Esophagus squamous epithelium (tissue), 5 donors: Measurements from ENCODE around the gene MUC5AC. TPM values are rescaled to one million over a fixed set of nuclear protein-coding genes. Genes with fewer than 3 reads are reported as not detected.

Experiments used
- DNase-seq: peaks from one replicate; lab custom pipeline; 2025; lab: John Stamatoyannopoulos, UW
- H3K27ac ChIP-seq, 4 donors: fragments of 200-600 bp; sonication (generic); one replicate each; pipeline ENCODE4 v1.5.1; 2016 to 2019; ENCODE audit warnings: mild to moderate bottlenecking in 1 of 4
- H3K27me3 ChIP-seq, 4 donors: fragments of 200-600 bp; sonication (generic); 1 replicate in 3 of 4; 2 replicates in 1 of 4; pipeline versions ENCODE4 v1.5.1 to v1.6.0; 2017 to 2021; ENCODE audit warnings: antibody characterized with exemption in 1 of 4
- H3K36me3 ChIP-seq, 3 donors: fragments of 200-600 bp; sonication (generic); one replicate each; pipeline ENCODE4 v1.5.1; 2016 to 2019
- H3K4me1 ChIP-seq, 3 donors: fragments of 200-600 bp; sonication (generic); one replicate each; pipeline ENCODE4 v1.5.1; 2017 to 2019
- H3K4me3 ChIP-seq, 4 donors: fragments of 200-600 bp; sonication (generic); 1 replicate in 3 of 4; 2 replicates in 1 of 4; pipeline ENCODE4 v1.5.1; 2016 to 2019; ENCODE audit warnings: mild to moderate bottlenecking in 2 of 4, moderate library complexity in 1 of 4
- H3K9me3 ChIP-seq, 3 donors: fragments of 200-600 bp; sonication (generic); one replicate each; pipeline ENCODE4 v1.5.1; 2016 to 2019
- CTCF ChIP-seq, 6 experiments: fragments of 450-650 bp in 4 of 6; fragments of 200-600 bp in 2 of 6; sonication (generic) in 2 of 6; IDR thresholded peaks; one replicate each; pipeline ENCODE4 v1.5.1; 2016 to 2019; ENCODE audit warnings: antibody characterized with exemption in 6 of 6, mild to moderate bottlenecking in 4 of 6, moderate library complexity in 4 of 6
- POLR2A ChIP-seq, 4 donors: fragments of 450-650 bp; IDR thresholded peaks; one replicate each; pipeline ENCODE4 v1.6.1; 2017; ENCODE audit warnings: antibody characterized with exemption in 4 of 4, mild to moderate bottlenecking in 4 of 4, moderate library complexity in 3 of 4
- WGBS, 2 donors: methylation state at CpG; one replicate each; pipeline ENCODE4 v1.1.5; 2018; 5-methylcytosine and 5-hydroxymethylcytosine counted together
- intact Hi-C: fragments of 100-400 bp; cut with DNase I; formaldehyde crosslinking; loops from one replicate; pipeline ENCODE4 v1.15.0; 2022
- total RNA-seq, 4 donors: library from RNA; depleted of rRNA; stranded (reverse); fragments of >200 nt; gene quantifications; one replicate each; pipeline ENCODE4 v1.1.0, GENCODE V29; 2016
- donor health status: DM: yes; HTN: yes; CAD: no.

The MUC5AC gene
- total RNA-seq, 4 donors from 2014 or later, result under 0.01 to 1.5 TPM; not detected in 2

- WGBS, 2 donors, result no CpG with 5 or more reads among the region's 21 CpGs
- H3K4me1 ChIP-seq, result peaks cover 0 to 28% (median 0%) of the 10 kb centered on the region in 3 donors
- intact Hi-C loops, result no loop called here
- no peaks in the 10 kb centered on the region for H3K36me3 ChIP-seq
- H3K27ac ChIP-seq, result peak overlapping the region in 2 of 4 donors; percentile 10 to 21
- TF ChIP-seq CTCF (IDR thresholded peaks at IDR 0.05) (peak in 1 of 6 experiments; percentile 9), POLR2A (IDR thresholded peaks at IDR 0.05) (no peak)
- no peak for DNase-seq
- H3K27me3 ChIP-seq, result peaks cover 0 to 56% (median 0%) of the 10 kb centered on the region in 4 donors
- H3K4me3 ChIP-seq, result no peak overlapping the region
- H3K9me3 ChIP-seq, result no peaks in the 10 kb centered on the region
Observed at GRCh38 chr11:1233351-1234053, 75.7 kb downstream of the MUC5AC start.

- Histone ChIP-seq H3K9me3 (no peaks in the 10 kb centered on the region), H3K27me3 (peaks cover 0 to 52% (median 0%) of the 10 kb centered on the region in 4 donors), H3K4me3 (no peak overlapping the region), H3K4me1 (peaks cover 0 to 30% (median 0%) of the 10 kb centered on the region in 3 donors), H3K27ac (no peak overlapping the region), H3K36me3 (no peaks in the 10 kb centered on the region)
- intact Hi-C loops, result no loop called here
- WGBS, 2 donors, result 78% methylated on average over 4 of the region's 22 CpGs; no CpG with 5 or more reads in 1 of the 2 donors
- DNase-seq, result no peak
- no peak for TF ChIP-seq CTCF (IDR thresholded peaks at IDR 0.05)
- no peak for TF ChIP-seq POLR2A (IDR thresholded peaks at IDR 0.05)
Observed at GRCh38 chr11:1234054-1234720, 76.4 kb downstream of the MUC5AC start.

- Histone ChIP-seq H3K4me1 (peaks cover 0 to 26% (median 0%) of the 10 kb centered on the region in 3 donors), H3K27me3 (peaks cover 0 to 46% (median 0%) of the 10 kb centered on the region in 4 donors), H3K27ac (no peak overlapping the region), H3K9me3 (no peaks in the 10 kb centered on the region), H3K4me3 (no peak overlapping the region), H3K36me3 (no peaks in the 10 kb centered on the region)
- no peak for DNase-seq
- intact Hi-C loops, result no loop called here
- TF ChIP-seq POLR2A (IDR thresholded peaks at IDR 0.05), result no peak
- WGBS, 2 donors, result 82% methylated on average over 14 of the region's 23 CpGs; no CpG with 5 or more reads in 1 of the 2 donors
Observed at GRCh38 chr11:1234771-1235305, 77.1 kb downstream of the MUC5AC start.

GRCh38 chr11:1235306-1235900 is 77.7 kb downstream of the MUC5AC start:
- TF ChIP-seq POLR2A (IDR thresholded peaks at IDR 0.05) (no peak), CTCF (IDR thresholded peaks at IDR 0.05) (no peak)
- intact Hi-C loops, result no loop called here
- H3K27ac ChIP-seq, result no peak overlapping the region
- H3K4me3 ChIP-seq, result no peak overlapping the region
- no peaks in the 10 kb centered on the region for H3K9me3 ChIP-seq
- WGBS, 2 donors, result 50 to 54% methylated on average over 8 to 12 of the region's 23 CpGs
- H3K27me3 ChIP-seq, result peaks cover 0 to 41% (median 0%) of the 10 kb centered on the region in 4 donors
- H3K36me3 ChIP-seq, result no peaks in the 10 kb centered on the region
- no peak for DNase-seq
- peaks cover 0 to 23% (median 0%) of the 10 kb centered on the region in 3 donors for H3K4me1 ChIP-seq

GRCh38 chr11:1235901-1236315 is 78.2 kb downstream of the MUC5AC start:
- H3K36me3 ChIP-seq, result no peaks in the 10 kb centered on the region
- peaks cover 0 to 23% (median 0%) of the 10 kb centered on the region in 3 donors for H3K4me1 ChIP-seq
- no peak overlapping the region for H3K4me3 ChIP-seq
- DNase-seq, result no peak
- H3K9me3 ChIP-seq, result no peaks in the 10 kb centered on the region
- intact Hi-C loops, result no loop called here
- TF ChIP-seq CTCF (IDR thresholded peaks at IDR 0.05), result no peak
- TF ChIP-seq POLR2A (IDR thresholded peaks at IDR 0.05), result no peak
- H3K27ac ChIP-seq, result no peak overlapping the region
- 65 to 92% methylated on average over 5 to 7 of the region's 16 CpGs for WGBS, 2 donors
- H3K27me3 ChIP-seq, result peaks cover 0 to 35% (median 0%) of the 10 kb centered on the region in 4 donors
